DOHH2 (cell line): Measurements from ENCODE around the gene LCE3D.

ENCODE experiments used
- H3F3A ChIP-seq: fragments of 200-600 bp; sonication (generic), shearing (Covaris generic); 2 replicates; pipeline ENCODE4 v1.6.0; 2016; ENCODE audit warnings: antibody characterized with exemption, mild to moderate bottlenecking; ENCODE audit not compliant: control insufficient read depth, insufficient read depth
- H3K27ac ChIP-seq: fragments of 200-600 bp; sonication (generic); 2 replicates; pipeline ENCODE4 v1.5.1; 2014; ENCODE audit warnings: low read depth, mild to moderate bottlenecking, low read length, moderate library complexity
- H3K27me3 ChIP-seq: fragments of 200-600 bp; sonication (generic); 2 replicates; pipeline ENCODE4 v1.6.1; 2014; ENCODE audit warnings: mild to moderate bottlenecking, low read length, mixed read lengths; ENCODE audit not compliant: control insufficient read depth
- H3K36me3 ChIP-seq: fragments of 200-600 bp; sonication (generic); 2 replicates; pipeline ENCODE4 v1.6.1; 2014; ENCODE audit warnings: mild to moderate bottlenecking, low read length, moderate library complexity, mixed read lengths; ENCODE audit not compliant: control insufficient read depth
- H3K4me1 ChIP-seq: fragments of 200-600 bp; sonication (generic); 2 replicates; pipeline ENCODE4 v1.6.1; 2014; ENCODE audit warnings: mild to moderate bottlenecking, low read length, mixed read lengths; ENCODE audit not compliant: control insufficient read depth
- H3K4me2 ChIP-seq: fragments of 200-600 bp; sonication (generic); 2 replicates; pipeline ENCODE4 v1.6.0; 2014; ENCODE audit warnings: mild to moderate bottlenecking, low read length, moderate library complexity
- H3K4me3 ChIP-seq: fragments of 200-600 bp; sonication (generic); 2 replicates; pipeline ENCODE4 v1.5.1; 2014; ENCODE audit warnings: mild to moderate bottlenecking, low read length, mixed read lengths
- H3K79me2 ChIP-seq: fragments of 200-600 bp; sonication (generic); 2 replicates; pipeline ENCODE4 v1.6.1; 2014; ENCODE audit warnings: mild to moderate bottlenecking, low read length, mixed read lengths; ENCODE audit not compliant: control insufficient read depth
- H3K9me2 ChIP-seq: fragments of 200-600 bp; sonication (generic); replicated peaks from 2 replicates; pipeline ENCODE4 v1.6.1; 2014; ENCODE audit warnings: mild to moderate bottlenecking, low read length, mixed read lengths; ENCODE audit not compliant: control insufficient read depth
- H3K9me3 ChIP-seq: fragments of 200-600 bp; sonication (generic); 2 replicates; pipeline ENCODE4 v1.6.1; 2014; ENCODE audit warnings: antibody characterized with exemption, low read length, mixed read lengths; ENCODE audit not compliant: control insufficient read depth, insufficient read depth
- H4K20me1 ChIP-seq: fragments of 200-600 bp; sonication (generic); 2 replicates; pipeline ENCODE4 v1.6.0; 2014; ENCODE audit warnings: low read depth, mild to moderate bottlenecking, antibody characterized with exemption, low read length, moderate library complexity; ENCODE audit not compliant: control insufficient read depth, insufficient read depth
- EZH2phosphoT487 ChIP-seq: fragments of 200-600 bp; sonication (generic); IDR thresholded peaks from 2 replicates; pipeline ENCODE4 v1.6.1; 2017; ENCODE audit warnings: borderline replicate concordance, mild to moderate bottlenecking, antibody characterized with exemption, low read length, moderate library complexity, mixed read lengths
- TF ChIP-seq, protein P1 (sequence below): fragments of 200-600 bp; sonication (generic); IDR thresholded peaks from one replicate; pipeline ENCODE4 v1.5.1; 2014; ENCODE audit warnings: antibody characterized with exemption, mild to moderate bottlenecking, low read depth, low read length; ENCODE audit not compliant: poor library complexity, severe bottlenecking

LCE3D gene

DNA sequence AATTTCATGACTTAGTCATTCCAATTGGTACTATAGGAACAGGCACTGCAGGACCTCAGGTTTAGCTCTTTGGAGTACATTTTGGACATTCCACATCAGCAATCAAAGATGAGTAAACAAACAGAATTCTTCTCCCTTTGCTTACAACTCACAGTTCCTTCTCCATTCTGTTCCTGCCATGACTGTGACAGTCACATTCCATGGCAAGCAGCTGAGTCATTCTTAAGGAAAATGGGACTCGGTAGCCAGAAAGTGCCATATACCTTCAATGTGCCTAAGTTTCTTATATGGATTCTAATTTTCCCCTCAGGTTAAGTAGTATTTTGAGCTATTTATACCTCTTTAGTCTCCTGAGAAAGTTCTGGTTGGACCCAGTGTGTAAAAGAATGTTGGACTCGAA lies 40.4 kb downstream of the LCE3D start:
- H3K9me2 ChIP-seq: no peaks in the 10 kb centered on the region
- H3K27me3 ChIP-seq: no peaks in the 10 kb centered on the region
- H3K4me3 ChIP-seq: no peak overlapping the region
- no peaks in the 10 kb centered on the region for H3K36me3 ChIP-seq
- H3F3A ChIP-seq: no peaks in the 10 kb centered on the region
- no peaks in the 10 kb centered on the region for H3K4me1 ChIP-seq
- no peaks in the 10 kb centered on the region for H3K79me2 ChIP-seq
- no peak overlapping the region for H3K4me2 ChIP-seq
- no peak overlapping the region for H3K27ac ChIP-seq
- TF ChIP-seq, protein P1, sequence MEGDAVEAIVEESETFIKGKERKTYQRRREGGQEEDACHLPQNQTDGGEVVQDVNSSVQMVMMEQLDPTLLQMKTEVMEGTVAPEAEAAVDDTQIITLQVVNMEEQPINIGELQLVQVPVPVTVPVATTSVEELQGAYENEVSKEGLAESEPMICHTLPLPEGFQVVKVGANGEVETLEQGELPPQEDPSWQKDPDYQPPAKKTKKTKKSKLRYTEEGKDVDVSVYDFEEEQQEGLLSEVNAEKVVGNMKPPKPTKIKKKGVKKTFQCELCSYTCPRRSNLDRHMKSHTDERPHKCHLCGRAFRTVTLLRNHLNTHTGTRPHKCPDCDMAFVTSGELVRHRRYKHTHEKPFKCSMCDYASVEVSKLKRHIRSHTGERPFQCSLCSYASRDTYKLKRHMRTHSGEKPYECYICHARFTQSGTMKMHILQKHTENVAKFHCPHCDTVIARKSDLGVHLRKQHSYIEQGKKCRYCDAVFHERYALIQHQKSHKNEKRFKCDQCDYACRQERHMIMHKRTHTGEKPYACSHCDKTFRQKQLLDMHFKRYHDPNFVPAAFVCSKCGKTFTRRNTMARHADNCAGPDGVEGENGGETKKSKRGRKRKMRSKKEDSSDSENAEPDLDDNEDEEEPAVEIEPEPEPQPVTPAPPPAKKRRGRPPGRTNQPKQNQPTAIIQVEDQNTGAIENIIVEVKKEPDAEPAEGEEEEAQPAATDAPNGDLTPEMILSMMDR: no peak
- no peak for TF ChIP-seq EZH2phosphoT487
- no peaks in the 10 kb centered on the region for H3K9me3 ChIP-seq
- H4K20me1 ChIP-seq: no peaks in the 10 kb centered on the region

DNA sequence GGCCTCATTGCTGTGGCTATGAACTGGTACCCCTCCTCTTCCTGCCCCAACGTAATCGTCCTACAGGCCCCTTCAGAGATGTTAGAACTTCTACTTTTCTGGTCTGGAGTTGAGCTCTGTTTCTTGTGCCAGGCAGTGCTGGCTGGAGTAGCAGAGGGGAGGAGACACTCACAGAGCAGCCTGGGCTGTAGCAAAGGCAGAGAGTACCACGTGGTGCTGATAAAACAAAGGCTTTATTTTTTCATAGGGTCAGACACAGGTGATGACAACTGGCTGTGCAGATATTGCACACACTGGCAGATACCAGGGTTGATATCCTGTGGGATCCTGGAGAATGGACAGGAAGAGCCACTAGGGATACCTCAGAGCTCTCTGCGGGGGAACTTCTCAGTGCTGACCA lies 42.8 kb downstream of the LCE3D start:
- H3K36me3 ChIP-seq: no peaks in the 10 kb centered on the region
- no peak overlapping the region for H3K4me3 ChIP-seq
- no peak overlapping the region for H3K27ac ChIP-seq
- no peaks in the 10 kb centered on the region for H3K9me3 ChIP-seq
- no peak for TF ChIP-seq EZH2phosphoT487
- TF ChIP-seq, protein P1: no peak
- no peaks in the 10 kb centered on the region for H3K79me2 ChIP-seq
- H3K4me2 ChIP-seq: no peak overlapping the region
- H4K20me1 ChIP-seq: no peaks in the 10 kb centered on the region
- no peaks in the 10 kb centered on the region for H3K9me2 ChIP-seq
- H3K4me1 ChIP-seq: no peaks in the 10 kb centered on the region
- H3K27me3 ChIP-seq: no peaks in the 10 kb centered on the region
- no peaks in the 10 kb centered on the region for H3F3A ChIP-seq

DNA sequence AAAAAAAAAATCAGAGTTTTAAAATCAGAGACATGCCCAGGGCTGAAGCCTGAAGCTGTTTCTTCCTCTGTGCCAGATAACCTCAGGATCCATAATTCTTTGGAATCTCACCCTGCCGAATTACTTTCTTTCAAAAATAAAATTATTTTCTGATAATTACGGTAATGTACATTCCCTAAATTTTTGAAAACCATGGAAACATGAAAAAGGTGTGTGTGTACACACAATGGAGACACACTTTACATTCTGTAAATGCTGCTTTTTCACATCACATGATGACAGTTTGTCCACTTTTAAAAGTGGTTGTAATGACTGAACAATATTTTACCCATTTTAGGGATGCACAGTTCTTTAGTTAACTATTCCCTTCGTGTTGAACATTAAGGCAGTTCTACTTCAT lies 44.5 kb downstream of the LCE3D start:
- no peaks in the 10 kb centered on the region for H3F3A ChIP-seq
- H4K20me1 ChIP-seq: no peaks in the 10 kb centered on the region
- H3K27me3 ChIP-seq: no peaks in the 10 kb centered on the region
- no peaks in the 10 kb centered on the region for H3K4me1 ChIP-seq
- H3K9me3 ChIP-seq: no peaks in the 10 kb centered on the region
- no peaks in the 10 kb centered on the region for H3K9me2 ChIP-seq
- TF ChIP-seq, protein P1: no peak
- no peak for TF ChIP-seq EZH2phosphoT487
- H3K4me3 ChIP-seq: no peak overlapping the region
- H3K4me2 ChIP-seq: no peak overlapping the region
- H3K79me2 ChIP-seq: no peaks in the 10 kb centered on the region
- no peaks in the 10 kb centered on the region for H3K36me3 ChIP-seq
- no peak overlapping the region for H3K27ac ChIP-seq
